HS-5 (cell line): ENCODE data around the gene MKRN2OS.
"Not testable (repeated sequence)": the region's sequence is repeated elsewhere in the genome, so short reads cannot be mapped to it uniquely, and the experiment has no call there.

Experiments
- DNase-seq: peaks from one replicate; pipeline ENCODE4 v3.0.0-alpha.2; 2012; ENCODE audit warnings: low read depth

MKRN2OS gene

GRCh38 chr3:12561397-12561796 lies 16.1 kb upstream of the MKRN2OS start:
- no peak for DNase-seq

GRCh38 chr3:12560505-12561190 lies 15.3 kb upstream of the MKRN2OS start:
- no peak for DNase-seq

- DNase-seq: no peak
These were observed 14.2 kb upstream of the MKRN2OS start for GRCh38 chr3:12559520-12559919.

GRCh38 chr3:12558706-12559105 lies 13.4 kb upstream of the MKRN2OS start:
- no peak for DNase-seq

- DNase-seq: no peak
These were observed 12.3 kb upstream of the MKRN2OS start for GRCh38 chr3:12557473-12558100.

- peak; percentile 70 for DNase-seq
These were observed 11.6 kb upstream of the MKRN2OS start, which contains the start of gene MKRN2 for GRCh38 chr3:12556690-12557472. Gene MKRN2 (plus strand): TSS chr3:12557087. CDS start chr3:12557151, 64 bp downstream.

- no peak for DNase-seq
These were observed 11.0 kb upstream of the MKRN2OS start for GRCh38 chr3:12556314-12556689.

- no peak for DNase-seq
These were observed 8.7 kb upstream of the MKRN2OS start for GRCh38 chr3:12553921-12554391.

GRCh38 chr3:12549971-12550760 lies 4.9 kb upstream of the MKRN2OS start:
- DNase-seq: no peak

GRCh38 chr3:12544652-12545472 lies 437 bp downstream of the MKRN2OS start:
- DNase-seq: no peak

GRCh38 chr3:12543497-12543896 lies 1.8 kb downstream of the MKRN2OS start:
- DNase-seq: not testable (repeated sequence)

GRCh38 chr3:12541625-12542024 lies 3.7 kb downstream of the MKRN2OS start:
- no peak for DNase-seq

- no peak for DNase-seq
These were observed 8.9 kb downstream of the MKRN2OS start for GRCh38 chr3:12536423-12536822.

GRCh38 chr3:12532182-12532581 lies 13.1 kb downstream of the MKRN2OS start:
- no peak for DNase-seq

GRCh38 chr3:12527757-12528143 lies 17.5 kb downstream of the MKRN2OS start:
- no peak for DNase-seq

- no peak for DNase-seq
These were observed 22.6 kb downstream of the MKRN2OS start for GRCh38 chr3:12522721-12523120.

- DNase-seq: no peak
These were observed 24.3 kb downstream of the MKRN2OS start for GRCh38 chr3:12521010-12521409.

- no peak for DNase-seq
These were observed 26.9 kb downstream of the MKRN2OS start for GRCh38 chr3:12518261-12519028.

- DNase-seq: no peak
These were observed 28.4 kb downstream of the MKRN2OS start for GRCh38 chr3:12516873-12517272.

- DNase-seq: no peak
These were observed 29.7 kb downstream of the MKRN2OS start for GRCh38 chr3:12515631-12516030.
